GM18867 (cell line): Measurements from ENCODE around the gene CFAP77.

Experiments used
- ATAC-seq: cut with Tn5 transposase; IDR thresholded peaks from one replicate; pipeline ENCODE4 v1.9.1; 2021; ENCODE audit warnings: mild to moderate bottlenecking, moderate library complexity; ENCODE audit not compliant: unreplicated experiment

Gene CFAP77

DNA sequence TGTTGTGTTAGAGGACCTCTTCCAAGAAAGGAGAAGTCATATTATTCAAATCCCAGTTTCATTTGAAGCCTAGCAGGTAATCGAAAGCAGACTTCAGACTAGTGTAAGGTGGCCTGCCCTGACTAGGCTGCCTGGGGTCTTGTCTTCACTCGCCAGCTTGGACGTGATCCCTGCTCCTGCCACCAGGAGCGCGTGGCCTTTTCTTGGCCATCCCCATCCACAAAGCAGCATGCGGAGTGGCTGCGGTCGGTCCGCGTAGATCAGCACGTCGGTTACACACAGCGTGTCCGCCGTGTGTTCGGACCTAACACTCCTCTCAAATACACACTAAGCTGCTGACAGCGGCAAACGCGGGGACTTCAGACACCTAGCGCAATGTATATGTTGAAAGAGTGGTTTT, 37.3 kb downstream of the CFAP77 start:
- ATAC-seq = no peak

GRCh38 chr9:132447902-132448301, 37.9 kb downstream of the CFAP77 start:
- ATAC-seq = no peak

DNA sequence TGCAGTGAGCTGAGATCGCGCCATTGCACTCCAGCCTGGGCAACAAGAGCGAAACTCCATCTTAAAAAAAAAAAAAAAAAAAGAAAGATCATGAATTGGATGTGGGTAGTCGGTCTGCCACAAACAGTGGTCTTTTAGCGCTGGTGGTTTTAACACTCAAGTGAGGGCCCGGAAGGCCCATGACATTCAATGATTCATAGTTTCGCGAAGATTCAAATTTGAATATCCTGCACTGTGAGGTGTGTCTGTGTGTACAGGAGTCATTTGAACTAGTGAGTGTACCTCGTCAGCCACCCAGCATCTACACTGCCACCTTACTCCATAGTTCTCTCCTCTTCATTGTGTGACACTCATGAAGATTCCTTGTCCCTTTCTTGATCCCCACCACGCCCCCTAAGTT, 41.3 kb downstream of the CFAP77 start:
- ATAC-seq = peak; percentile 47

- no peak for ATAC-seq
These were observed 46.2 kb downstream of the CFAP77 start for GRCh38 chr9:132456241-132456640.

DNA sequence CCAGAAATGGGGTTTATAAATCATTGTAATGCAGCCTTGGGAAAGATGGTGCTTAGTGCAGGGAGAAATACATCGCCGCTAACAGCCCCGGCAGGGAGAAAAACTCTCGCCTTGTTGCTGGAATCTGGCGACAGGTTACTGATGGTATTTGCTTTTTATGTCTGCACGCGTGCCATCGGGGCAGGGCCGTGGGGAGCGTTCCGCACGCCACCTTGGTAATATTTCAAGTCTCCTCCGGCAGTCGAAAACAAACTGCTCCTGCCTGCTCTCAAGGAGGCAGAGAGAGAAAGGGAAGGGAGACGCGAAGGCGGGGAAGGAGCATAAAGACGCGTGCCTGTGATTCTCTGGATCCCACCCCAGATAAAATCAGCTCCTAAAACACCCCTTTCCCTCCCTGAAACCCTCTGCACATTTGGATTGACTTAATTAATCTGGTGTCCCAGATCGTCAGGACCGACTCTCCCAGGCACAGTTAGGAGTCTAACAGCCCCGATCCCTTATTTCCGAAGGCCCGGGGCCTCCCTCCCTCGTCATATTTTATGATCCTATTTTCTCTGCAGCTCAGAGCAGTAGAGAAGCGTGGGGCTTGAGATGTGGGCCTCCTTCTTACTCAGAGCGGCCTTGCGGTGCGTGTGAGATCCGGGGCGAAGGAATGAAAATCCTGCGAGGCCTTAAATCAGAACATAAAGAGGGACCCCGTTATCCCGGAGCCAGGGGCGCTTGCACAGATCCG, 47.7 kb downstream of the CFAP77 start:
- no peak for ATAC-seq

GRCh38 chr9:132458432-132458831, 48.4 kb downstream of the CFAP77 start:
- no peak for ATAC-seq

- no peak for ATAC-seq
These were observed 49.6 kb downstream of the CFAP77 start for GRCh38 chr9:132459661-132460060.

GRCh38 chr9:132460240-132460639, 50.2 kb downstream of the CFAP77 start:
- no peak for ATAC-seq

- ATAC-seq = no peak
These were observed 51.4 kb downstream of the CFAP77 start for GRCh38 chr9:132461281-132461896.

DNA sequence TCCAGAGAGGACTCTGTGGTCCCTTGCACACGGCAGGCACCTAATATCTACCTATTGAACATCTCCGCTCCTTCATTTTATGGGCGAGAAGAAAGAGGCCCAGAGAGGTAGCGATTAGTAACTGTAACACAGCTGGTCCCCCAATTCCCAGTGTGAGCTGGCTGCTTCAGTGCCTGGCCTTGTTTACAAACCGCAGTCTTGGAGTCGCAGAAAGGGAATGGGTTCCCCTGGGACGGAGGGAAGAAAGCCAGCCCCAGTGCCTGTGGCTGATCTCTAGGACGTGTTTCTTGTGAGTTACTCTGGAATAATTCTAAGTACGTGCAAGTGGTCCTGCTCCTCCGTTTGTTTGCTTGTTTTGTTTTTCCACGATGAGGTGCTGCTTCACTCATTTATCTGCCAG, 52.0 kb downstream of the CFAP77 start:
- no peak for ATAC-seq

DNA sequence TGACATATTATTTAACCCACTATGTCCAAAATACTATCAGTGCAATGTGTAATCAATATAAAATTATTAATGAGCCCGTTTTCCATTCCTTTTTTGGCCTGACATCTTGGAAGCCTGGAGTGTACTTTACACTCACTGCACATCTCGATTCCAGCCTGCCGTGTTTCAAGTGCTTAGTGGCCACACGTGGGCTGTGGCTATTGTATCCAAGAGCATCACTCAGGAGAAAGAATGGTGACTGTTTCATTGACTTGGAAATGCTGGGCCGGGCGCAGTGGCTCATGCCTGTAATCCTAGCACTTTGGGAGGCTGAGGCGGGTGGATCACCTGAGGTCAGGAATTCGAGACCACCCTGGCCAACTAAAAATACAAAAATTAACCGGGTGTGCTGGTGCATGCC, 54.5 kb downstream of the CFAP77 start:
- ATAC-seq = no peak

DNA sequence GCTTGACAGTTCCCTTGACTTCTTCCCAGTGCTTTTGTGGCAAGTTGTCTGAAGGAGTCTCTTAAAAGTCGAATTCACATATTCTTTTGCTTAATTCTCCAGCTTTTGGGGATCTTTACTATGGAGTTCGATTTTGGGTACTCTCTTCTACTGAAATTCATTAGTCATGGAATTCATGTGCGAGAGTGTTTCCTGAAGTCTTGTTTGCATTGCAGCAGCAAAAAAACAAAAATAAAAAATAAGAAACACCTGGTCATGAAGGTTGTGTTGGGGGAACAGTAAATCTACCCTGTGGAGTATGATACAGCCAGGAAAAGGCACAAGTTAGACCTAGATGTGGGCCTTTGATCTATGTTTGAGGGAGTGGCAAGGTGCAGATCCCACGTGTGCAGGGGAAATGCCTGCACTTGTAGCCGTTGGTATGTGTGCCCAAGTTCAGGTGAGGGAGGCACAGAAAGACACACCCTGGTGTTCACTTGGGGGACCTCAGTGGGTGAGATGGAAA, 55.2 kb downstream of the CFAP77 start:
- ATAC-seq = no peak

- peak; percentile 46 for ATAC-seq
These were observed 62.2 kb downstream of the CFAP77 start for GRCh38 chr9:132472199-132472598.

DNA sequence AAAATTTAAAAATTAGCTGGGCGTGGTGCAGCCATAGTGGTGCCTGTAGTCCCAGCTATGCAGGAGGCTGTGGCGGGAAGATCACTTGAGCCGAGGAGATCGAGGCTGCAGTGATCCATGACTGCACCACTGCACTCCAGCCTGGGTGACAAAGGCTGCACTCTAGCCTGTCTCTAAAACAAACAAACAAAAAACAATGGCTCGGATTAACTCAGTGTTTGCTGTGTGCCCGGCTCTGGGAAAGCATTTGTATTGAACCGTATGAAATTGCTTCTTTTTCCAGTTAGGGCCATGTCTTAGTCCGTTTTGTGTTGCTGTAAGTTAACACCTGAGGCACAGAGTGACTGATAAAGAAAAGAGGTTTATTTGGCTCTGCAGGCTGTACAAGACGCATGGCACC, 62.6 kb downstream of the CFAP77 start:
- ATAC-seq = no peak

DNA sequence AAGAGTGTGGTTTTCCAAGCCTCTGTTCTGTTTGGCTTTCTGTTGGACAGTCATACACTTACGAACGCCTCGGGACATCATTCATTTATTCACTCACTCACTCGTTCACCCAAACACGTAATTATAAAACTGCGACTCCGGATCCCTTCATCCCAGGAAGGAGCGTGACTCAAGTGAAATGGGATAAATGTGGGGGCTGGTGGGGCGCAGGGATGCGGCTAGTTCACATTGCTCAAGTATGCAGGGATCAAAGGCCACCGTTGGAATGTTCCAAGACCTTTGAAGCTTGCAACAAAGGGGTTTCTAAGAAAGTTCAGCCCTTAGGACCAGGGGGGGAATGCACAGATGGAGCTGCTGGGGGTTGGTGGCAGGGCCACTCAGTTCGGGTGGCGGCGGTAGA, 64.2 kb downstream of the CFAP77 start:
- no peak for ATAC-seq

GRCh38 chr9:132478353-132479050, 68.5 kb downstream of the CFAP77 start:
- ATAC-seq = no peak

- ATAC-seq = no peak
These were observed 69.7 kb downstream of the CFAP77 start for GRCh38 chr9:132479733-132480132.

GRCh38 chr9:132481053-132481849, 71.2 kb downstream of the CFAP77 start:
- ATAC-seq = no peak

DNA sequence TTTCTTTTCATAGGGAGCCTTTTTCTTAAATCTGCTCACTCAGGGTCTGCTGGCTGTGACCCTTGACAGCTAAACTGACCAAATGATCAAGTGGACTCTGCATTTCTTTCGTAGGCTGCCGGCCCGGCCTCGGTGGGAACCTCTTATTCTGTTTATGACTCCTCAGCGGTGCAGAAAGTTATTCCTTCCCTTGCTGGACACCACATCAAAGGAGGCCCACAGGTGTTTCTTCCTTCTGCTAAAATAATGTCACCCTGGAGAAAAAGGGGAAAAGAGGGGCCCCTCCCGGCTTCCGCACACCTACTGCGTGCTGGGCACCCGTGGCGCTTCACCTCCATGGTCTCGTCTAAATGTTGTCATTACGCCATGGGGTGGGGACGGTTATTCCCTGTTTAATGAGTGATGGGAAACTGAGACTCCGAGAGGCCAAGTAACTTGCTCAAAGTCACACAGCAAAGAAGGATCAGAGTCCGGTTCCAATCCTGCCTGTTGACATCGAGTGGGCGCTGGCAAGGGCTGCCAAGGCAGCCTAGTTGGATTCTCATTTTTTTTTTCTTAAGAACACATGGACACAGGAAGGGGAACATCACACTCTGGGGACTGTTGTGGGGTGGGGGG, 72.3 kb downstream of the CFAP77 start:
- no peak for ATAC-seq

GRCh38 chr9:132485393-132485792, 75.4 kb downstream of the CFAP77 start:
- ATAC-seq = no peak
